Fibroblast of villous mesenchyme (primary cell): ENCODE measurements around the gene PARD3. TPM values are rescaled to one million over a fixed set of nuclear protein-coding genes. Genes with fewer than 3 reads are reported as not detected.

Experiments used
- DNase-seq: peaks from one replicate; pipeline ENCODE4 v3.0.0-alpha.2; 2010; ENCODE audit warnings: low read depth
- H3K4me3 ChIP-seq: 2 replicates; pipeline ENCODE4 v1.5.1; 2011; ENCODE audit warnings: low read depth, mild to moderate bottlenecking, low read length
- CTCF ChIP-seq: IDR thresholded peaks from 2 replicates; pipeline ENCODE4 v1.5.1; 2012; ENCODE audit warnings: low read depth, mild to moderate bottlenecking, low read length; ENCODE audit not compliant: insufficient read depth
- total RNA-seq: library from RNA; depleted of rRNA; stranded (reverse); fragments of >200 nt; gene quantifications from 2 replicates; pipeline ENCODE4 v1.2.3, GENCODE V29; 2012

The PARD3 gene
- total RNA-seq, 1 donor, result 44.0 TPM

GRCh38 chr10:34252111-34252510, 563.0 kb downstream of the PARD3 start:
- no peak for TF ChIP-seq CTCF
- DNase-seq, result no peak
- no peak overlapping the region for H3K4me3 ChIP-seq

GRCh38 chr10:34251177-34251576, 563.9 kb downstream of the PARD3 start:
- no peak for TF ChIP-seq CTCF
- H3K4me3 ChIP-seq, result no peak overlapping the region
- no peak for DNase-seq

- no peak for TF ChIP-seq CTCF
- no peak overlapping the region for H3K4me3 ChIP-seq
- DNase-seq, result no peak
Observed at GRCh38 chr10:34250722-34251121, 564.4 kb downstream of the PARD3 start.

GRCh38 chr10:34249634-34250033, 565.5 kb downstream of the PARD3 start:
- no peak for DNase-seq
- H3K4me3 ChIP-seq, result no peak overlapping the region
- no peak for TF ChIP-seq CTCF

GRCh38 chr10:34247560-34247959, 567.5 kb downstream of the PARD3 start:
- no peak for TF ChIP-seq CTCF
- DNase-seq, result no peak
- no peak overlapping the region for H3K4me3 ChIP-seq

- no peak overlapping the region for H3K4me3 ChIP-seq
- DNase-seq, result peak; percentile 46
- TF ChIP-seq CTCF, result no peak
Observed at GRCh38 chr10:34244756-34245484, 570.2 kb downstream of the PARD3 start.
